Uterus (tissue), 2 donors: ENCODE data around the gene HOXD8.

ENCODE experiments used
- POLR2A ChIP-seq, 2 donors: fragments of 450-650 bp; IDR thresholded peaks; one replicate each; pipeline ENCODE4 v1.6.1; 2016; ENCODE audit warnings: antibody characterized with exemption in 2 of 2, mild to moderate bottlenecking in 1 of 2, moderate library complexity in 1 of 2
- TF ChIP-seq, protein P1 (sequence below), 4 experiments: fragments of 200-600 bp in 2 of 4; fragments of 450-650 bp in 2 of 4; sonication (generic) in 2 of 4; IDR thresholded peaks; one replicate each; pipeline ENCODE4 v1.5.1; 2016 to 2019; ENCODE audit warnings: antibody characterized with exemption in 4 of 4, mild to moderate bottlenecking in 2 of 4, moderate library complexity in 1 of 4

DNA sequence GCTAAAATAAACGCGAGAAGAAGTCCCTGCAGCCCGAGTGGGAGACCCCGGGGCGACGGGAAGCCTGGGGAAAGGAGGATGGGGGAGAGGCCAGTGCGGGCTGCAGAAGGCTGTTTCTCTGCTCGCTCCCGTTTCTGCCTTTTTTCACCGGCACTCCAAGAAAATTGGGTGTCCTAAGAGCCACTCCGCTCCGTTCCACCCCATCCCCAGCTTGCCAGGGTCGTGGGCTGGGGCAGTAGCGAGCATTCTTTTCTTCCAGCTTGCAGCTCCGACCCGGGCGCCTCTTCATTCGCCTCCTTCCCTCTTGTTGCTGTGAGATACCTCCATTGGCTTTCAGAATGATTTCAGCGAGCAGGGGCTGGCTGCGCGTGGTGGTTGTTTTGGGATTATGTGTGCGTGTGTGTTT lies 28.7 kb downstream of the HOXD8 start:
- TF ChIP-seq, protein P1, sequence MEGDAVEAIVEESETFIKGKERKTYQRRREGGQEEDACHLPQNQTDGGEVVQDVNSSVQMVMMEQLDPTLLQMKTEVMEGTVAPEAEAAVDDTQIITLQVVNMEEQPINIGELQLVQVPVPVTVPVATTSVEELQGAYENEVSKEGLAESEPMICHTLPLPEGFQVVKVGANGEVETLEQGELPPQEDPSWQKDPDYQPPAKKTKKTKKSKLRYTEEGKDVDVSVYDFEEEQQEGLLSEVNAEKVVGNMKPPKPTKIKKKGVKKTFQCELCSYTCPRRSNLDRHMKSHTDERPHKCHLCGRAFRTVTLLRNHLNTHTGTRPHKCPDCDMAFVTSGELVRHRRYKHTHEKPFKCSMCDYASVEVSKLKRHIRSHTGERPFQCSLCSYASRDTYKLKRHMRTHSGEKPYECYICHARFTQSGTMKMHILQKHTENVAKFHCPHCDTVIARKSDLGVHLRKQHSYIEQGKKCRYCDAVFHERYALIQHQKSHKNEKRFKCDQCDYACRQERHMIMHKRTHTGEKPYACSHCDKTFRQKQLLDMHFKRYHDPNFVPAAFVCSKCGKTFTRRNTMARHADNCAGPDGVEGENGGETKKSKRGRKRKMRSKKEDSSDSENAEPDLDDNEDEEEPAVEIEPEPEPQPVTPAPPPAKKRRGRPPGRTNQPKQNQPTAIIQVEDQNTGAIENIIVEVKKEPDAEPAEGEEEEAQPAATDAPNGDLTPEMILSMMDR (IDR thresholded peaks at IDR 0.05), result no peak
- no peak for TF ChIP-seq POLR2A (IDR thresholded peaks at IDR 0.05)
